ENCODE data around the gene C1QA.
A peak's percentile ranks its signal among the peaks of the same experiment; 100 is the strongest.

Gene C1QA, protein sequence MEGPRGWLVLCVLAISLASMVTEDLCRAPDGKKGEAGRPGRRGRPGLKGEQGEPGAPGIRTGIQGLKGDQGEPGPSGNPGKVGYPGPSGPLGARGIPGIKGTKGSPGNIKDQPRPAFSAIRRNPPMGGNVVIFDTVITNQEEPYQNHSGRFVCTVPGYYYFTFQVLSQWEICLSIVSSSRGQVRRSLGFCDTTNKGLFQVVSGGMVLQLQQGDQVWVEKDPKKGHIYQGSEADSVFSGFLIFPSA

GRCh38 chr1:22636353-22636752, at the start of gene C1QA:
TSS of gene C1QA (plus strand) at chr1:22636628. CDS start at chr1:22637617, 989 bp downstream.
- DNase-seq, result no peak

- DNase-seq, result no peak
Measured at GRCh38 chr1:22587247-22587646, 49.2 kb upstream of the C1QA start.

DNA sequence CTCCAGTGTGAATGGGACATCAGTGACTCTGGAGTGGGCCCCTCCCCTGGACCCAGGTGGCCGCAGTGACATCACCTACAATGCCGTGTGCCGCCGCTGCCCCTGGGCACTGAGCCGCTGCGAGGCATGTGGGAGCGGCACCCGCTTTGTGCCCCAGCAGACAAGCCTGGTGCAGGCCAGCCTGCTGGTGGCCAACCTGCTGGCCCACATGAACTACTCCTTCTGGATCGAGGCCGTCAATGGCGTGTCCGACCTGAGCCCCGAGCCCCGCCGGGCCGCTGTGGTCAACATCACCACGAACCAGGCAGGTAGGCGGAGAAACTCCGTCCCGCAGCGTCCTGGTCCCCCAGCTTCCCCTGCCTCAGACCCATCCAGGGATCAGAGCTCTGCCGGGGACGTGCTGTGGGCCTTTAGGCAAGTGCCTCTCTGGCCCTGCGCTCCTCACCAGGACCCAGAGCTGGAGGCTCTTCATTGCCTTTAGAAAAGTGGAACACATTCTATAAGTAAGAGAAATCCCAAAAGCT, 47.5 kb upstream of the C1QA start:
- no peak for DNase-seq

DNA sequence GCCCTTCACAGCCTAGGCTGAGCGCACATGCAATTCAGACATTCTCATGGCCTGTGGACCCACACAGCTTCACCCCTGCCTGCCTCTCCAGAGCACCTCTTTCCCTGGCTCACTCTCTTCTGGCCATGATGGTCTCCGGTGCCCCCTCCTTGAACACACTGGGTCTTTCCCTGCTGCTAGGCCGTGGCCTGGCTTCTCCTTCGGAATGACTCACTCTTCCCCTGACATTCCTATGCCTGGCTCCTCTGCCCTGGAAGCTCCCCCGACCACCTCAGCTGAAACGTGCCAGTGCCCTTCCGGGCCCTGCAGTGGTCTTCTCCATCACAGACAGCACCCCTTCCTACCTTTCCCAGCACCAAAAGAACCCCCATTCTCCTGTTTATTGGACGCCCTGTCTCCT, 44.9 kb upstream of the C1QA start:
- DNase-seq, result no peak

DNA sequence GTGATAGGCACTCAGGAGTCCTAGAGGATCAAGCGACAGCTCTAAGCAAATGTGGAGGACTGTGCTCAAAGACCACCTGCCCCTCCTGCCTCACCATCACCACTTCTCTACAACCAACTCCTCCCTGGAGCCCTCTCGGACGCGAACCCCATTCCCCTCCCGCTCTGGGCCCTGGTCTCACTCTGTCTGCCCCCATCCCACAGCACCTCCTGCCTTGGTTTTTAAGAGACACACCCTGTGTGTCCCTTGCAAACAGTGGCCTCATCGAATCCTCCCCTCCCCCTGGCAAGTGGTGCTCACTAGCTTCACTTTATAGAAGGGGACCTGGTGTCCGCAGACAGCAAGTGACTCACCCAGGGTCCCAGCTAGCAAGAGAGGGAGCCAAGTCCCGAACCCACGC, 44.4 kb upstream of the C1QA start:
- DNase-seq, result no peak

DNA sequence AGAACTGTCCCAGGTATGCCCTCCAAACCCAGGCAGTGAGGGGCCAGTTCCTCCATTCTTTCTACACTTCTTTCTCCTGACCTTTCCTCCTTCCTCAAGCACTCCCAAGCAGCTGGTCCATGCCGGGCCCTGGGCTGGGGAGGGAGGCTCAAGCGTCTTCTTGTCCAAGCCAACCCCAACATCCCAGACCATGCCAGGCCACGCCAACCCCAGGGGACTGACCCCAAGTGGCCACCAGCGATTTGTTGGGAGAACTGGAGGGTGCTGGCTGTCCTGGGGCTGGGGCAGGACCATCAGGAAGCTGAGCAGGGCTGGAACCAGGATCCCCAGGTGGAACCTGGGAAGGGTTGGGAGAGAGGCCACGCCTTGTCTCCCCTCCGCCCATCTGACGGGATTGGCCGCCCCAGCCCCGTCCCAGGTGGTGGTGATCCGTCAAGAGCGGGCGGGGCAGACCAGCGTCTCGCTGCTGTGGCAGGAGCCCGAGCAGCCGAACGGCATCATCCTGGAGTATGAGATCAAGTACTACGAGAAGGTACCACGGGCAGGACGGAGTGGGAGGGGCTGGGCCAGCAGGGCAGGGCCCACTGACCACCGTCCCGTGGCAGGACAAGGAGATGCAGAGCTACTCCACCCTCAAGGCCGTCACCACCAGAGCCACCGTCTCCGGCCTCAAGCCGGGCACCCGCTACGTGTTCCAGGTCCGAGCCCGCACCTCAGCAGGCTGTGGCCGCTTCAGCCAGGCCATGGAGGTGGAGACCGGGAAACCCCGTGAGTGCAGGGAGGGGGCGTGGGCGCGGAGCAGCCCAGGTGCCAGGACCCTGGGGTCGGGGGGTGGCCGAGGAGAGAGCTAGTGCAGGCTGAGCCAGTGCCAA, 43.3 kb upstream of the C1QA start:
- no peak for DNase-seq

DNA sequence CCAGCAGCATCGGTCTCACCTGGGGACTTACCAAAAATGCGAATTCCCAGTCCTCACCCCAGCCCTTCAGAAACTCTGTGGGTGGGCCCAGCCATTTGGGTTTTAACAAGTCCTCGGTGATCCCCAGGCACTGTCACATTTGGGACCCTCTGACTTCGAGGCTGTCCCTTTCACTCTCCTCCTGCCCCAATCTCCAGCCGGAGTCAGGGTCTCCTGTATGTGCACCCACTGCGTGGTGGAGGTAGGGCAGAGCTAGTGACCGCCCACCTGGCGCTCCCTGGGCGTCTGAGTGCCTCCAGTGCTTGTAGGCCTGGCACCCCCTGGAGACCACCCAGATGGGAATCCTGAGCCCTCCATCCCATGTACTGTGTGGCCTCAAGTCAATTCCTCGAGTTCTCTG, 42.0 kb upstream of the C1QA start:
- no peak for DNase-seq

- DNase-seq, result no peak
Measured at GRCh38 chr1:22595108-22595507, 41.3 kb upstream of the C1QA start.

GRCh38 chr1:22597301-22597965, 39.0 kb upstream of the C1QA start:
- DNase-seq, result no peak

- DNase-seq, result no peak
Measured at GRCh38 chr1:22597996-22598395, 38.4 kb upstream of the C1QA start.

- DNase-seq, result no peak
Measured at GRCh38 chr1:22598736-22599135, 37.7 kb upstream of the C1QA start.

GRCh38 chr1:22600071-22600816, 36.2 kb upstream of the C1QA start:
- no peak for DNase-seq

DNA sequence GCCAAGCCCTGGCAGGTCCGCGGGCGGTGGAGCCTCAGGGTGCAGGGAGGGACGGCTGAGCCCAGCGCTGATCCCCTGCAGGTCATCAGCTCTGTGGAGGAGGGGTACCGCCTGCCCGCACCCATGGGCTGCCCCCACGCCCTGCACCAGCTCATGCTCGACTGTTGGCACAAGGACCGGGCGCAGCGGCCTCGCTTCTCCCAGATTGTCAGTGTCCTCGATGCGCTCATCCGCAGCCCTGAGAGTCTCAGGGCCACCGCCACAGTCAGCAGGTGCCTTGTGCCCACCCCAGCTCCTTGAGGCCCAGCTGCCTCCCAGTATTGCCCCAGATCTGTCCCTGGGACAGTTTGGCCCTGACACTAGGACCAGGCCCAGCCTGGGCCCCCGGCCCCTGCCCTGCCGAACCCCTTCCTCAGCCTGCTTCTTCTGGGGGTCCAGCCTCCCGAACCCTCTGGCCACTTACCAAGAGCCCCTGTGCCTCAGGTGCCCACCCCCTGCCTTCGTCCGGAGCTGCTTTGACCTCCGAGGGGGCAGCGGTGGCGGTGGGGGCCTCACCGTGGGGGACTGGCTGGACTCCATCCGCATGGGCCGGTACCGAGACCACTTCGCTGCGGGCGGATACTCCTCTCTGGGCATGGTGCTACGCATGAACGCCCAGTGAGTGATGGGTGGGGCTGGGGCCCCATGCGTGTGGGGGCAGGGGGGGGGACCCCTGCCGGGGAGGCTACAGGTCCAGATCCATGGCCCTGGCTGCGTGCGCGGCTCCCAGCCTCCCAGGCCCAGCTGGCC, 35.4 kb upstream of the C1QA start:
- DNase-seq, result no peak

GRCh38 chr1:22601610-22602009, 34.8 kb upstream of the C1QA start:
- DNase-seq, result no peak

DNA sequence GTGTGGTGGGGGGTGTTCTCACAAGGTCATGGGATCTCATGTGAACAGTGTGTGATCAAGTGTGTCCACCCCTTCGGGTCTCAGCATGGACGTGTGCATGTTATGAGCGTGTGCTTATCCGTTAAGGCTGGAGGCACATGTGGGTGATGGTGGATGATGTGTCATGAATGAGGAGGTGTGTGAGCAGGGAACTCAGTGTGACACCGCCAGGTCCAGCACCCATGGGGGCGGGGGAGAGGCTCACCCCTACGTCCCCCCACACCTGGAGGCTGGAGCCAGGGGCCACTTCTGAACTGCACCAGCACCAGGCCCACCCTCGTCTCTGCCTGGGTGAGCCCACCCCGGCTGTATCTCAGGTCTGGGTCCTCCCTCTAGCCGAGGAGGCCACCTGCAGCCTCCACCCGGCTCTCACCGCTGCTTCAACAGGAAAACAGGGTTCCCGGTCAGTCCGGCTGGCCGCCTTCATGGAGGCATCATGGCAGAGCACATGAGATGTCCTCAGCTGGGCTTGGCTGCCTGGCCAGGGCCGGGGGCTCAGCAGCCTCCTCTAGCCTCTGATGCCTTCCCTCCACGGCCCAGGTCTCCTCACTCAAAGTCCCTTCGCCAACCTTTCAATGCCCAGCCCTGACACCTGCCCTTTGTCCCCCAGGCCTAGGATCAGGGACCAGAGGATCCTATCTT, 34.2 kb upstream of the C1QA start:
- no peak for DNase-seq

DNA sequence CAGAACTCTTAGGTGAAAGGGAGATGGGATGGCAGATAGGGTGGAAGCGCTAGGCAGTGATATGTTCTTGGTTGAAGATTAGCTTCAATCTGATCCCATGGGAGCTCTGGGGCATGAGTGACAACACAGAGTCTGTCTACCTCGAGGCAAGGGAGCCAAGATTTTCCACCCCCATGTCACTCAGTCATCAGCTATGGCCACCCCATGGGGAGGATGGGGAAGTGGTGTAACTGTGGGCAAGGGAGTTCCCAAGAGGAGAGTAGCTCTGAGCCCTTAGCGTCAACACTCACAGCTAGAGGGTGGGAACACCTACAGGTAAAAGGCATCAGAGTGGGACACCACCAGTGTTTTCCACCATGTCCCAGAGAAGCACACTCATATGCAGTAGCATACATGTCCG, 30.3 kb upstream of the C1QA start:
- DNase-seq, result no peak

DNA sequence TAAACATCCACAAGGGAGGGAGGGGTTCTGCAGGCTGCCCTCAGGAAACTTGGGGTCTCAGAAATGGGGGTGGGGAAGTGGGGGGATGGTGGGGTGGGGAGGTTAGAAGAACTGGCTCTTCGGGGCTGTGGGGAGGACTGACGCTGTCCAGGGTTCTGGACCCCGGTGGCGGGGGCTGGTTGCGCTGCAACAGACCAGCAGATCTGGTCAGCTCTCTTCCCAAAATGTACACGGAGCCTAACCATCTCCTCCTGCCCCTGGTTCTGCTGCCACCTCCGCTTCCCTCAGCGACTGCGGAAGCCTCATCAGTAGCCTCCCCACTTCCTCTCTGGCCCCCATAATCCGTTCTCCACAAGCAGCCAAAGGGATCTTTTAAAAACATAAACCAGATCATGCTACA, 29.3 kb upstream of the C1QA start:
- DNase-seq, result no peak

DNA sequence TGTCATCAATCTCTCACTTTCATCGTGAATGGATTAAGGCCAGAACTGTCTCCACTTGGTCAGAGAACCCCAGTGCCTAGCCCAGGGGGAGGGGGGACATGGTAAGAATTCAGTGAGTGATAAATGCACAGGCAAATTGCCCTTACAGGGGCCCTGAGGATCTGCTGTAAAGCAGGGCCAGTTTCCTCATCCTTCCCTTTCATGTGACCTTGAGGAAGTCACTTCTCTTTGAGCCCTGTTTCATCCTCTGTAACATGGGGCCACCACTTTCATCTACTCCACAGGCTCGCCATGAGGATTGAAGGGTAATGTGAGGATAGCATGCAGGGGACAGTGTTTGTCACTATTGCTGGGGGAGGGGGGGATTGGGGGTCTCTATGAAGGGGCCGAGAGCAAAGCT, 28.1 kb upstream of the C1QA start:
- no peak for DNase-seq

GRCh38 chr1:22609291-22609690, 27.1 kb upstream of the C1QA start:
- DNase-seq, result no peak

DNA sequence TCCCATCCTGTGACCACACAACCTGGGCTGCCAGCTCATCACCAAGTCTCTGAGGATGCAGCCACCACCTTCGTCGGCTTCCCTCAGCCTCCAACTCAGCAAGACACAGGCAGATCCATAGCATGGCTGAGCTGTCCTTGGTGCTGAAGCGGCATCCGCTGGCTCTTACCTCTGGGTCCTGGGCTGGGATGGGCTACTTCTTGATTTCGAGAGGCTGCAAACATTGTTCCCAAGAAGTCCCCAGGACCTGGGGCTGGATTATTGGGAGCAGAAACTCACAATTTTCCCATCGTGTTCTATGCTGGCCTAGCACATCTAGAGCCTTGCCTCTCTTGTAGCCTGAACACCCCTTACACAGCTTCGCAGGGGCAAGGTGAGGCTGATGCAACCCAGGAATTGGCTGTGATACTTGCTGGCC, 24.9 kb upstream of the C1QA start:
- DNase-seq, result peak; percentile 11
